Measurements from ENCODE around the gene HLA-DQB2.

DNA sequence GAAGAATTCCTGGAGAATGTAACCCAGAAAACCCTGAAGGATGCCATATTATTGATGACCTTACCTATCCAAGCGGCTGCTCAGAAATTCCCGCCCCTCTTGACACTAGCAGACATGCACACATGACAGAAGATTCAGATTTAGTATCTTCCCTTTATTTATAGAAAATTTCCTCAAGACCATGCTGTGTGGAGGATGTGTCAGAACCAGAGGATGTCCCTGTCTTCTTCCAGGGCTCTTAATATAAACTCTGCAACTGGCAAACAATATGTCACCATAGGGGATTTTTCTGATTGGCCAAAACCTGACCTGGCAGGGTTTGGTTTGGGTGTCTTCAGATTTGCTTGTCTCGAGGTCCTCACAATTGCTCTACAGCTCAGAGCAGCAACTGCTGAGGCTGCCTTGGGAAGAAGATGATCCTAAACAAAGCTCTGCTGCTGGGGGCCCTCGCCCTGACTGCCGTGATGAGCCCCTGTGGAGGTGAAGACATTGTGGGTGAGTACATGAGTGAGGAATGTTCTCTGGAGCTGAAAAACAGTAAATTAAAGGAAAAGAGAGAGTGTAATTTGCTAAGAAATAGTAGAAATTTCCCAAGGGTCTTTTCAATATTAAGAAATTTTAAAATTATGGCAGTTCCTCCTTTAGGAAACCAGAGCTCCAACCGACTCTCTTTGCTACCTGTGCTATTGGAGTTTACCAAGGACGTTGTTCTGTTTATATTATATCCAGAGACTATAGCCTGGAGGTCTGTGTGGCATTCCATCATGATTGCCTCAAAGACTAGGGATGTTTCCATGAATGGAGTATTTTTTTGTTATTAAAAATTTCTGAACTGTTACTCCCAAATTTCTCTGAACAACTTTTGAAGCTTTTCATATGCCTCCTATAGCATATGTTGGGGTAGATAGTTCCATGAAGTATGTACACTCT, 22.0 kb downstream of the HLA-DQB2 start, which contains the start of gene HLA-DQA2:
- TF ChIP-seq, protein P1, sequence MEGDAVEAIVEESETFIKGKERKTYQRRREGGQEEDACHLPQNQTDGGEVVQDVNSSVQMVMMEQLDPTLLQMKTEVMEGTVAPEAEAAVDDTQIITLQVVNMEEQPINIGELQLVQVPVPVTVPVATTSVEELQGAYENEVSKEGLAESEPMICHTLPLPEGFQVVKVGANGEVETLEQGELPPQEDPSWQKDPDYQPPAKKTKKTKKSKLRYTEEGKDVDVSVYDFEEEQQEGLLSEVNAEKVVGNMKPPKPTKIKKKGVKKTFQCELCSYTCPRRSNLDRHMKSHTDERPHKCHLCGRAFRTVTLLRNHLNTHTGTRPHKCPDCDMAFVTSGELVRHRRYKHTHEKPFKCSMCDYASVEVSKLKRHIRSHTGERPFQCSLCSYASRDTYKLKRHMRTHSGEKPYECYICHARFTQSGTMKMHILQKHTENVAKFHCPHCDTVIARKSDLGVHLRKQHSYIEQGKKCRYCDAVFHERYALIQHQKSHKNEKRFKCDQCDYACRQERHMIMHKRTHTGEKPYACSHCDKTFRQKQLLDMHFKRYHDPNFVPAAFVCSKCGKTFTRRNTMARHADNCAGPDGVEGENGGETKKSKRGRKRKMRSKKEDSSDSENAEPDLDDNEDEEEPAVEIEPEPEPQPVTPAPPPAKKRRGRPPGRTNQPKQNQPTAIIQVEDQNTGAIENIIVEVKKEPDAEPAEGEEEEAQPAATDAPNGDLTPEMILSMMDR (IDR thresholded peaks at IDR 0.05): no peak
- no peak for TF ChIP-seq POLR2A (IDR thresholded peaks at IDR 0.05)
